22Rv1 (cell line): ENCODE data around the gene LRRC8E.

Experiments
- H3K27ac ChIP-seq: fragments of 450-650 bp; 2 replicates; pipeline ENCODE4 v1.5.1; 2017
- ZFX ChIP-seq: fragments of 450-650 bp; IDR thresholded peaks from 2 replicates; pipeline ENCODE4 v1.6.1; 2017; ENCODE audit warnings: antibody characterized with exemption, borderline replicate concordance
- TF ChIP-seq, protein P1 (sequence below): fragments of 450-650 bp; IDR thresholded peaks from 2 replicates; pipeline ENCODE4 v1.5.1; 2017; ENCODE audit warnings: mild to moderate bottlenecking

LRRC8E gene

DNA sequence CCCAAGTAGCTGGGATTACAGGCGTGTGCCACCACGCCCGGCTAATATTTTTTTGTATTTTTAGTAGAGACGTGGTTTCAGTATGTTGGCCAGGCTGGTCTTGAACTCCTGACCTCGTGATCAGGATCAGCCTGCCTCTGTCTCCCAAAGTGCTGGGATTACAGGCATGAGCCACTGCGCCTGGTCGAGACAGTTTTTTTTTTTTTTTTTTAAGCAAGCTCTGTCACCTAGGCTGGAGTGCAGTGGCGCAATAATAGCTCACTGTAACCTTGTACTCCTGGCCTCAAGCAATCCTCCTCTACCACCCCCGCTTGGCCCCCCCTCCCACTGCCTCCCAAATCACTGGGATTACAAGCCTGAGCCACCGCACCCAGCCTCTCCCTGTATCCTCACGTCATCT, 9.0 kb downstream of the LRRC8E start:
- TF ChIP-seq, protein P1, sequence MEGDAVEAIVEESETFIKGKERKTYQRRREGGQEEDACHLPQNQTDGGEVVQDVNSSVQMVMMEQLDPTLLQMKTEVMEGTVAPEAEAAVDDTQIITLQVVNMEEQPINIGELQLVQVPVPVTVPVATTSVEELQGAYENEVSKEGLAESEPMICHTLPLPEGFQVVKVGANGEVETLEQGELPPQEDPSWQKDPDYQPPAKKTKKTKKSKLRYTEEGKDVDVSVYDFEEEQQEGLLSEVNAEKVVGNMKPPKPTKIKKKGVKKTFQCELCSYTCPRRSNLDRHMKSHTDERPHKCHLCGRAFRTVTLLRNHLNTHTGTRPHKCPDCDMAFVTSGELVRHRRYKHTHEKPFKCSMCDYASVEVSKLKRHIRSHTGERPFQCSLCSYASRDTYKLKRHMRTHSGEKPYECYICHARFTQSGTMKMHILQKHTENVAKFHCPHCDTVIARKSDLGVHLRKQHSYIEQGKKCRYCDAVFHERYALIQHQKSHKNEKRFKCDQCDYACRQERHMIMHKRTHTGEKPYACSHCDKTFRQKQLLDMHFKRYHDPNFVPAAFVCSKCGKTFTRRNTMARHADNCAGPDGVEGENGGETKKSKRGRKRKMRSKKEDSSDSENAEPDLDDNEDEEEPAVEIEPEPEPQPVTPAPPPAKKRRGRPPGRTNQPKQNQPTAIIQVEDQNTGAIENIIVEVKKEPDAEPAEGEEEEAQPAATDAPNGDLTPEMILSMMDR, result no peak
- TF ChIP-seq ZFX, result no peak
- H3K27ac ChIP-seq, result no peak overlapping the region

DNA sequence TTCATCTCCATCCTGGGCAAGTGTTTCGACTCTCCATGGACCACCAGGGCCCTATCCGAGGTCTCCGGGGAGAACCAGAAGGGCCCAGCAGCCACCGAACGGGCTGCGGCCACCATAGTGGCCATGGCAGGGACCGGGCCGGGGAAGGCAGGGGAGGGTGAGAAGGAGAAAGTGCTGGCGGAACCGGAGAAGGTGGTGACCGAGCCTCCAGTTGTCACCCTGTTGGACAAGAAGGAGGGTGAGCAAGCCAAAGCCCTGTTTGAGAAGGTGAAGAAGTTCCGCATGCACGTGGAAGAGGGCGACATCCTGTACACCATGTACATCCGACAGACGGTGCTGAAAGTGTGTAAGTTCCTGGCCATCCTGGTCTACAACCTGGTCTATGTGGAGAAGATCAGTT, 10.7 kb downstream of the LRRC8E start:
- TF ChIP-seq, protein P1, result no peak
- no peak for TF ChIP-seq ZFX
- no peak overlapping the region for H3K27ac ChIP-seq

DNA sequence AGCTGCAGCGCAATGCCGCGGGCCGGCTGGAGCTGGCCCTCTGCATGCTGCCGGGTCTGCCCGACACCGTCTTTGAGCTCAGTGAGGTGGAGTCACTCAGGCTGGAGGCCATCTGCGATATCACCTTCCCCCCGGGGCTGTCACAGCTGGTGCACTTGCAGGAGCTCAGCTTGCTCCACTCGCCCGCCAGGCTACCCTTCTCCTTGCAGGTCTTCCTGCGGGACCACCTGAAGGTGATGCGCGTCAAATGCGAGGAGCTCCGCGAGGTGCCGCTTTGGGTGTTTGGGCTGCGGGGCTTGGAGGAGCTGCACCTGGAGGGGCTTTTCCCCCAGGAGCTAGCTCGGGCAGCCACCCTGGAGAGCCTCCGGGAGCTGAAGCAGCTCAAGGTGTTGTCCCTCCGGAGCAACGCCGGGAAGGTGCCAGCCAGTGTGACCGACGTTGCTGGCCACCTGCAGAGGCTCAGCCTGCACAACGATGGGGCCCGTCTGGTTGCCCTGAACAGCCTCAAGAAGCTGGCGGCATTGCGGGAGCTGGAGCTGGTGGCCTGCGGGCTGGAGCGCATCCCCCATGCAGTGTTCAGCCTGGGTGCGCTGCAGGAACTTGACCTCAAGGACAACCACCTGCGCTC, 11.6 kb downstream of the LRRC8E start:
- TF ChIP-seq, protein P1, result no peak
- no peak for TF ChIP-seq ZFX
- no peak overlapping the region for H3K27ac ChIP-seq

DNA sequence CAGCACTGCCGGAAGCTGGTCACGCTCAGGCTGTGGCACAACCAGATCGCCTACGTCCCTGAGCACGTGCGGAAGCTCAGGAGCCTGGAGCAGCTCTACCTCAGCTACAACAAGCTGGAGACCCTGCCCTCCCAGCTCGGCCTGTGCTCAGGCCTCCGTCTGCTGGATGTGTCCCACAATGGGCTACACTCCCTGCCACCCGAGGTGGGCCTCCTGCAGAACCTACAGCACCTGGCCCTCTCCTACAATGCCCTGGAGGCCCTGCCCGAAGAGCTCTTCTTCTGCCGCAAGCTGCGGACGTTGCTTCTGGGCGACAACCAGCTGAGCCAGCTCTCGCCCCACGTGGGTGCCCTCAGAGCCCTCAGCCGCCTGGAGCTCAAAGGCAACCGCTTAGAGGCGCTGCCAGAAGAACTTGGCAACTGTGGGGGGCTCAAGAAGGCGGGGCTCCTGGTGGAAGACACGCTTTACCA, 12.1 kb downstream of the LRRC8E start:
- no peak overlapping the region for H3K27ac ChIP-seq
- no peak for TF ChIP-seq ZFX
- TF ChIP-seq, protein P1, result no peak

DNA sequence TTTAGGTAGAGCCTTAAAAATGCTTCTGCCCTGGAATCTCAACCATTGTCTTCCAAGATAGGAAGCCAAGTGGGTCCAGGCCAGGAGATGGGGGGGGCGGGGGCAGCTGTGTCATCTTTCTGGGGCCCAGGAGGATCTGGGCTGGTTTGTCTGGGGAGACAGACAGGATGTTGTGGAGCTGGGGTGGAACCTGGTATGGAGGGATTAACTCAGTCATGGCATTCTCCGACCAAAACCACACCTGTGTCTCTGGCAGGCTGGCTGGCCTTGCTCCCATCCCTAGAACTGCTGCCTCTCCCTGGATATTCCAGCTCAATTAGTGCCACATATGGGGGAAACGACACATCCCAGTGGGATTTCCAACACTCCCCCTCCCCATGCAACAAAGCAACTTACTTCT, 12.6 kb downstream of the LRRC8E start:
- no peak overlapping the region for H3K27ac ChIP-seq
- TF ChIP-seq ZFX, result no peak
- TF ChIP-seq, protein P1, result no peak

DNA sequence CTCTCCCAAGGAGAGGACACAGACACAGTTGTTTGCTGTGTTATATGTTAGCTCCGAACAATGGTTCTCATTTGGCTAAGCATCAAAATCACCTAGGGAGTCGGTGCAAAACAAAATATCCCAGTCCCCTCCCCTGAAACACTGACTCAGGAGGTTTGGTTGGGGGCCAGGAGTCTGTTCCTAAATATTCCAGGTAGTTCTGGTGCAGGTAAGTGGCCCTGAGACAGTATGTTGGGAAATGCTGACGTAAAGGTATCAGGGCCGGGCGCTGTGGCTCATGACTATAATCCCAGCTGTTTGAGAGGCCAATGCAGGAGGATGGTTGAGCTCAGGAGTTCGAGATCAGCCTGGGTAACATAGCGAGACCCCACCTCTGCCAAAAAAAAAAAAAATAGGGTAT, 13.0 kb downstream of the LRRC8E start:
- peak overlapping the region; percentile 88; the same call in 1 of the 2 replicates for H3K27ac ChIP-seq
- TF ChIP-seq ZFX, result no peak
- TF ChIP-seq, protein P1, result no peak

DNA sequence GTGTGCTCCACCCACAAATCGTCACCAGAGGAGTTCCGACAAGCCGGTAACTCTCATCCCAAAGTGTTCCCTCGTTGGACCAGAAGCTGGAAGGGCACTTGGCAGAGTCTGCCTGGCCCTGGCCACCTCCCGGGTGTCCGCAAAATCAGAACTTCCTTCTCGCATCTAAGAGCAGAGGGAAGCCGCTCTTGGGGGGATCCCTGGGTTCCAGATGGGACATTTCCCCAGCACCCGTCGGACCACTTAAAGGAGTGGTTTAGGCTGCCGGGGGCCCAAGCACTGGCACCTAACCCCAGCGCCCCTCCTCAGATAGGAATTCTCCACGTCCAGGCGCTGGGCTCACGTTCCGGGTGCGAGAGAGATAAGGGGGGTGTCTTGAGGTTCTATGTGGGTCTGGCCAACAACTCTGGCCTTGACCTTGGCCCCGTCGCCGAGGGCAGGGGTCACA, 14.5 kb downstream of the LRRC8E start:
- TF ChIP-seq, protein P1, result no peak
- no peak for TF ChIP-seq ZFX
- H3K27ac ChIP-seq, result peak overlapping the region; percentile 88
